SK-N-SH (cell line): ENCODE data around the gene STAT5B. TPM values are rescaled to one million over a fixed set of nuclear protein-coding genes. Genes with fewer than 3 reads are reported as not detected.
"Not testable (repeated sequence)": the region's sequence is repeated elsewhere in the genome, so short reads cannot be mapped to it uniquely, and the experiment has no call there.

Experiments
- CTCF ChIA-PET: fragments of 300-600, 350-600 bp; formaldehyde crosslinking; extraction: SDS; loops from one replicate; lab custom pipeline; 2021; lab: Yijun Ruan, JAX
- POLR2A ChIA-PET: fragments of 350-600 bp; sonication (Branson Sonifier 250); formaldehyde crosslinking; extraction: SDS; loops from one replicate; lab custom pipeline; 2020; ENCODE audit warnings: antibody characterized with exemption, inconsistent platforms; lab: Yijun Ruan, JAX
- DNase-seq: peaks from one replicate; pipeline ENCODE4 v3.0.0; 2012
- H2AFZ ChIP-seq: fragments of 200-600 bp; sonication (generic); 2 replicates; pipeline ENCODE4 v1.8.1; 2016; ENCODE audit warnings: antibody characterized with exemption, mild to moderate bottlenecking, low read depth
- H3F3A ChIP-seq: fragments of 200-600 bp; sonication (generic); replicated peaks from 2 replicates; pipeline ENCODE3; 2016; ENCODE audit warnings: antibody characterized with exemption, mild to moderate bottlenecking; ENCODE audit not compliant: insufficient read depth
- H3K27ac ChIP-seq, 2 experiments: fragments of 200-500 bp in 1 of 2; fragments of 200-600 bp in 1 of 2; sonication (Bioruptor generic) in 1 of 2; sonication (generic), shearing (Covaris generic) in 1 of 2; 2 replicates each; pipeline versions ENCODE4 v1.5.1 to v1.6.1; 2014 to 2016; ENCODE audit warnings: low read depth in 2 of 2, inconsistent platforms in 1 of 2, low read length in 1 of 2, mild to moderate bottlenecking in 1 of 2, mixed read lengths in 1 of 2
- H3K27me3 ChIP-seq: fragments of 200-600 bp; sonication (generic), shearing (Covaris generic); 2 replicates; pipeline ENCODE4 v1.6.1; 2016; ENCODE audit warnings: mixed run types; ENCODE audit not compliant: insufficient read depth
- H3K36me3 ChIP-seq, 2 experiments: fragments of 200-500 bp in 1 of 2; fragments of 200-600 bp in 1 of 2; sonication (Bioruptor generic) in 1 of 2; sonication (generic) in 1 of 2; replicated peaks in 1 of 2; 2 replicates each; pipeline versions ENCODE3 to v1.5.1; 2014 to 2016; ENCODE audit warnings: low read length in 1 of 2, mild to moderate bottlenecking in 1 of 2; ENCODE audit not compliant: insufficient read depth in 2 of 2, control insufficient read depth in 1 of 2
- H3K4me1 ChIP-seq, 2 experiments: fragments of 200-500 bp in 1 of 2; fragments of 200-600 bp in 1 of 2; sonication (Bioruptor generic) in 1 of 2; sonication (generic), shearing (Covaris generic) in 1 of 2; 2 replicates each; pipeline versions ENCODE4 v1.5.1 to v1.6.1; 2014 to 2016; ENCODE audit warnings: low read depth in 1 of 2, low read length in 1 of 2, mixed run types in 1 of 2; ENCODE audit not compliant: insufficient read depth in 2 of 2, control insufficient read depth in 1 of 2
- H3K4me2 ChIP-seq: fragments of 200-600 bp; sonication (generic), shearing (Covaris generic); 2 replicates; pipeline ENCODE4 v1.6.1; 2017; ENCODE audit warnings: mixed run types
- H3K4me3 ChIP-seq, 2 experiments: fragments of 200-500 bp in 1 of 2; fragments of 200-600 bp in 1 of 2; sonication (Bioruptor generic) in 1 of 2; sonication (generic), shearing (Covaris generic) in 1 of 2; 2 replicates each; pipeline versions ENCODE4 v1.5.1 to v1.8.1; 2014 to 2016; ENCODE audit warnings: low read depth in 2 of 2, inconsistent platforms in 1 of 2, low read length in 1 of 2, mild to moderate bottlenecking in 1 of 2, mixed read lengths in 1 of 2, moderate library complexity in 1 of 2
- H3K79me2 ChIP-seq: fragments of 200-600 bp; sonication (generic); 2 replicates; pipeline ENCODE4 v1.8.1; 2017; ENCODE audit warnings: mild to moderate bottlenecking; ENCODE audit not compliant: insufficient read depth
- H3K9ac ChIP-seq: fragments of 200-600 bp; sonication (generic); 2 replicates; pipeline ENCODE4 v1.6.1; 2017; ENCODE audit warnings: mixed run types
- H3K9me2 ChIP-seq: fragments of 200-600 bp; sonication (generic); 2 replicates; pipeline ENCODE4 v1.6.1; 2017; ENCODE audit warnings: mixed run types
- H3K9me3 ChIP-seq: fragments of 200-600 bp; sonication (generic); 2 replicates; pipeline ENCODE4 v1.6.1; 2017; ENCODE audit warnings: mixed run types, mild to moderate bottlenecking, moderate library complexity
- H4K20me1 ChIP-seq: fragments of 200-600 bp; sonication (generic); 2 replicates; pipeline ENCODE4 v1.6.1; 2017; ENCODE audit warnings: mild to moderate bottlenecking, mixed run types; ENCODE audit not compliant: insufficient read depth
- CHD2 ChIP-seq: fragments of 150-350 bp; IDR thresholded peaks from 2 replicates; pipeline ENCODE4 v1.6.1; 2018; ENCODE audit warnings: low read length; ENCODE audit not compliant: partially characterized antibody
- EP300 ChIP-seq, 2 experiments: IDR thresholded peaks; 2 replicates each; pipeline versions ENCODE4 v1.4.0 to v1.6.1; 2012; ENCODE audit warnings: borderline replicate concordance in 1 of 2, low read depth in 1 of 2, low read length in 1 of 2
- RAD21 ChIP-seq: IDR thresholded peaks from 2 replicates; pipeline ENCODE4 v1.6.1; 2012; ENCODE audit warnings: mild to moderate bottlenecking, low read length
- RCOR1 ChIP-seq: fragments of 150-350 bp; IDR thresholded peaks from 2 replicates; pipeline ENCODE4 v1.6.1; 2017; ENCODE audit warnings: antibody characterized with exemption, low read length
- SIN3A ChIP-seq: IDR thresholded peaks from 2 replicates; pipeline ENCODE4 v1.6.1; 2012; ENCODE audit warnings: low read depth, mild to moderate bottlenecking, low read length, moderate library complexity, borderline replicate concordance
- TAF1 ChIP-seq: IDR thresholded peaks from 2 replicates; pipeline ENCODE4 v1.6.1; 2012; ENCODE audit warnings: low read depth, mild to moderate bottlenecking, low read length, moderate library complexity, borderline replicate concordance
- TEAD4 ChIP-seq: IDR thresholded peaks from 2 replicates; pipeline ENCODE4 v1.4.0; 2012; ENCODE audit warnings: mild to moderate bottlenecking, borderline replicate concordance; ENCODE audit not compliant: insufficient read depth
- WGBS: methylation state at CpG from one replicate; pipeline ENCODE4 v1.1.6; 2017; ENCODE audit warnings: low lambda C conversion rate; 5-methylcytosine and 5-hydroxymethylcytosine counted together
- polyA plus RNA-seq, 3 experiments: library from polyadenylated mRNA; depleted of rRNA; stranded (reverse); fragments of >200 nt; gene quantifications; 2 replicates each; pipeline ENCODE4 v1.2.3, GENCODE V29; 2012
- TF ChIP-seq, protein P1 (sequence below): IDR thresholded peaks from 2 replicates; pipeline ENCODE4 v1.4.0; 2012; ENCODE audit warnings: low read depth
- TF ChIP-seq, protein P2 (sequence below): fragments of 150-350 bp; IDR thresholded peaks from 2 replicates; pipeline ENCODE4 v1.6.1; 2017; ENCODE audit warnings: antibody characterized with exemption, low read length, low read depth, borderline replicate concordance

The STAT5B gene
- polyA plus RNA-seq, 1 of the 3 experiments (the other 2 are of a cell fraction): 23.6 TPM

DNA sequence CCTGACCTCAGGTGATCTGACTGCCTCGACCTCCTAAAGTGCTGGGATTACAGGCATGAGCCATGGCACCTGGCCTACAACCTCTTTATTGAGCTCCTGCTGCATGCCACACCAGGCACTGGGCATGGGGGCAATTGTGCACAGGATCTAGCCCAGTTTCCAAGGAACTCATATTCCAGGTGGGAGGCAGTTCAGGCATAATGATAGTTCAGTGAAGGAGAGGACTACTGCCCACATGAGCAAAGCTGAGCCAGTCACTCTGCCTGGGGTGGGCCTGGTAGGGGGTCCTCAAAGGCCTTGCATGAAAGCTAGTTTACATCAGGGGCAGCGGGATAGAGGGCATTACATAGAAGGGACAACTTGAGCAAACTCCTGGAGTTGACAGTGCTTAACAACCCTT, 88.4 kb downstream of the STAT5B start (continued):
- no peak for TF ChIP-seq TAF1
- no peak for TF ChIP-seq CHD2
- no peak for TF ChIP-seq RAD21
- TF ChIP-seq TEAD4: no peak
- no peak for TF ChIP-seq RCOR1
- TF ChIP-seq, protein P1, sequence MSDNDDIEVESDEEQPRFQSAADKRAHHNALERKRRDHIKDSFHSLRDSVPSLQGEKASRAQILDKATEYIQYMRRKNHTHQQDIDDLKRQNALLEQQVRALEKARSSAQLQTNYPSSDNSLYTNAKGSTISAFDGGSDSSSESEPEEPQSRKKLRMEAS: no peak

DNA sequence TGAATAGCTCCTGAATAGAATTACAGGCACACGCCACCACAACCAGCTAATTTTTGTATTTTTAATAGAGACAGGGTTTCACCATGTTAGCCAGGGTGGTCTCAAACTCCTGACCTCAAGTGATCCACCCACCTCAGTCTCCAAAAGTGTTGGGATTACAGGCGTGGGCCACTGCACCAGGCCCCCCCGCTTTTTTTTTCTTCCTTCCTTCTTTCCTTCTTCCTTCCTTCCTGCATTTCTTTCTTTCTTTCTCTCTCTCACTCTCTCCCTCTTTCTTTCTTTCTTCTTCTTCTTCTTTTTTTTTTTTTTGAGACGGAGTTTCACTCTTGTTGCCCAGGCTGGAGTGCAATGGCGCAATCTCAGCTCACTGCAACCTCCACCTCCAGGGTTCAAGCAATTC, 90.0 kb downstream of the STAT5B start:
- H3K27ac ChIP-seq, H3K4me1 ChIP-seq, H3K9me2 ChIP-seq, H2AFZ ChIP-seq, H3K9ac ChIP-seq, H4K20me1 ChIP-seq, H3K4me2 ChIP-seq, H3K9me3 ChIP-seq, CTCF ChIA-PET, DNase-seq, H3K27me3 ChIP-seq, H3K36me3 ChIP-seq, H3K79me2 ChIP-seq, H3K4me3 ChIP-seq: not testable (repeated sequence)
- H3F3A ChIP-seq: peaks cover 11% of the 10 kb centered on the region
- POLR2A ChIA-PET: interaction anchor here (3.2 kb wide), 1 partner anchor 8 kb away, joined by 12 read pairs; the partner anchor contains the start of gene GHDC
- 95% methylated on average over 5 of the region's 5 CpGs for WGBS

DNA sequence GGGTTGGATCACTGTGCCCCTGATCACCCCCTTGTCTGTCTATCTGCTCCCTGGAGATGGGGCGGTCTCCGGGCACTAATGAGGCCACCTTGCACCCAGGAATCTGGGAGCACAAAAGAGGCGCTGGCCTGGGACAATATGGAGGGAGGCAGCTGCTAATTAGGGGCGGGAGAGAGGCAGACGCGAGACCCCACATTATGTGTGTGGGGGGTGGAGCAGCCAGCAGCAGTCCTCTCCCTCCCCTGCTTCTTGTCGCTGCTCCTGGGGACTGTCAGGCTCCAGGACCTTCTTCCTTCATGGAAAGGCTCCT, 90.6 kb downstream of the STAT5B start:
- ChIA-PET POLR2A (interaction anchor here (3.2 kb wide), 1 partner anchor 9 kb away, joined by 12 read pairs; the partner anchor contains the start of gene GHDC), CTCF (no interaction called here)
- H3F3A ChIP-seq: peaks cover 11% of the 10 kb centered on the region
- no peak overlapping the region for H2AFZ ChIP-seq
- 89% methylated on average over 7 of the region's 7 CpGs for WGBS
- H3K27ac ChIP-seq: no peak overlapping the region
- no peaks in the 10 kb centered on the region for H3K36me3 ChIP-seq
- H3K9me3 ChIP-seq: no peaks in the 10 kb centered on the region
- H3K4me3 ChIP-seq: no peak overlapping the region
- no peaks in the 10 kb centered on the region for H4K20me1 ChIP-seq
- H3K4me2 ChIP-seq: no peak overlapping the region
- H3K9me2 ChIP-seq: no peaks in the 10 kb centered on the region
- H3K27me3 ChIP-seq: no peaks in the 10 kb centered on the region
- H3K9ac ChIP-seq: no peak overlapping the region
- H3K79me2 ChIP-seq: no peaks in the 10 kb centered on the region
- H3K4me1 ChIP-seq: peaks cover 4 to 9% of the 10 kb centered on the region in 2 experiments; a peak in 2 of 4 replicates
- no peak for TF ChIP-seq SIN3A
- TF ChIP-seq, protein P2, sequence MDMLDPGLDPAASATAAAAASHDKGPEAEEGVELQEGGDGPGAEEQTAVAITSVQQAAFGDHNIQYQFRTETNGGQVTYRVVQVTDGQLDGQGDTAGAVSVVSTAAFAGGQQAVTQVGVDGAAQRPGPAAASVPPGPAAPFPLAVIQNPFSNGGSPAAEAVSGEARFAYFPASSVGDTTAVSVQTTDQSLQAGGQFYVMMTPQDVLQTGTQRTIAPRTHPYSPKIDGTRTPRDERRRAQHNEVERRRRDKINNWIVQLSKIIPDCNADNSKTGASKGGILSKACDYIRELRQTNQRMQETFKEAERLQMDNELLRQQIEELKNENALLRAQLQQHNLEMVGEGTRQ: no peak
- TF ChIP-seq EP300 (IDR thresholded peaks at IDR 0.05; ENCODE audit: borderline replicate concordance in 1 of 2, low read depth in 1 of 2, low read length in 1 of 2): no peak
- TF ChIP-seq RAD21: no peak
- DNase-seq: no peak
